NCI-H1105 treated with DMSO at 0.1 percent for 48 hours (cell line): Measurements from ENCODE around the gene SNAP91.

Experiments
- DNase-seq: peaks from one replicate; lab custom pipeline; 2025; lab: John Stamatoyannopoulos, UW

The SNAP91 gene

DNA sequence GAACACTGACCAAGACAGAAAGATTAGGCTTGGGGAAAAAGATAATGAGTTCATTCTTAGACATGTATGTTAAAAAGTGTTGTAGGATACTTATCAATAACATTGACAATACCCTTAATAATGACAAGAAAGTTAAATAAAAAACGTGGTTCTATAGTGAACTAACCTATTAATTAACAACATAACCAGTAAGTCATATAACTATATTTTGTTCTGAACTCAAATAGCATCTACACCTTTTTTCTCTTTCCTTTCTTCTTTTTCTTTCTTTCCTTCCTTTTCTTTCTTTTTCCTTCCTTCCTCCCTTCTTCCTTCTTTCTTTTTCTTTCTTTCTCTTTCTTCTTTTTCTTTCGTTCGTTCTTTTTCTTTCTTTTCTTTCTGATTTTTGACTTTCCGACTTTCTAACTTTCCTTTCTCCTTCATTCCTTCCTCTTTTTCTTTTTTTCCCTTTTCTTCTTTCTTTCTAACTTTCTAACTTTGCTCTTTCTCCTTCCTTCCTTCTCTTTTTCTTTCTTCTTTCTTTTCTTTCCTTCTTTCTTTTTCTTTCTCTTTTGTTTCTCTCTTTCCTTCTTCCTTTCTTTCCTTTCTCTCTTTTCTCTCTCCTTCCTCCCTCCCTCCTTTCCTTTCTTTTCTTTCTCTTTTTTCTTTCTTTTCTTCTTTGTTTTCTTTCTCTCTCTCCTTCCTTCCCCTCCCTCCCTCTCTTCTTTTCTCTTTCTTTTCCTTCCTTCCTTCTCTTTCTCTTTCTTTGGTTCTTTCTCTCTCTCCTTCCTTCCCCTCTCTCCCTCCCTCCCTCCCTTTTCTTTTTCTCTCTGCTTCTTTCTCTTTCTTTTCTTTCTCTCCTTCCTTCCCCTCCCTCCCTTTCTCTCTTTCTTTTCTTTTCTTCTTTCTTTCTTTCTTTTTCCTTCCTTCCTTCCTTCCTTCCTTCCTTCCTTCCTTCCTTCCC is 172.0 kb downstream of the SNAP91 start:
- DNase-seq = no peak

DNA sequence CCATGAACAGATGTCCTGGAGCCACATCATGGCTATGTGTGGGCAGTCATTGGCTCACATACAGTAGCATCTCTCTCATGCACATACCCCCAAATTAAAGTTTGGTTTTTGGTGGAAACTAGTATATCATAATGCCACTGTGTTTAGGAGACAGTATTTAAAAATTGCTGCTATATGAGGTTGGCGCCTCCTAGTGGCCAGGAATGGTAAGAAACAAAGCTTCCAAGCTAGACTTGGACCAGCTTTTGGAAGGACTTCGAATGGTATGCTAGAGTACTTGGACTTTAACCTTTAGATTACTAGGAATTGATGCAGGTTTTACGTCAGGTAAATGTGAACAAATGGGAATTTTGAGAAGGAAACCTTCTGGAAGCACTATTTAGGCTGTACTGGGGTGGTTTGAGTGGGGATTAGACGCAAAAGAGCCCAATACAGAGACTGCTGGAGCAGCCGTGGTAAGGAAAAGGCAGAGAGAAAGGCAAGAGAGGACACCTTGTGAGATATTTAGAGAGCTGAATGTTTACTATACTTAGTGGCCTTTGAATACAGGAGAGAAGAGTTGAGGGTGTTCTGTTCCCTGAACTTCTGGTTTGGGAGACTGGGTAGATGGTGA is 172.8 kb downstream of the SNAP91 start:
- peak; percentile 16 for DNase-seq

DNA sequence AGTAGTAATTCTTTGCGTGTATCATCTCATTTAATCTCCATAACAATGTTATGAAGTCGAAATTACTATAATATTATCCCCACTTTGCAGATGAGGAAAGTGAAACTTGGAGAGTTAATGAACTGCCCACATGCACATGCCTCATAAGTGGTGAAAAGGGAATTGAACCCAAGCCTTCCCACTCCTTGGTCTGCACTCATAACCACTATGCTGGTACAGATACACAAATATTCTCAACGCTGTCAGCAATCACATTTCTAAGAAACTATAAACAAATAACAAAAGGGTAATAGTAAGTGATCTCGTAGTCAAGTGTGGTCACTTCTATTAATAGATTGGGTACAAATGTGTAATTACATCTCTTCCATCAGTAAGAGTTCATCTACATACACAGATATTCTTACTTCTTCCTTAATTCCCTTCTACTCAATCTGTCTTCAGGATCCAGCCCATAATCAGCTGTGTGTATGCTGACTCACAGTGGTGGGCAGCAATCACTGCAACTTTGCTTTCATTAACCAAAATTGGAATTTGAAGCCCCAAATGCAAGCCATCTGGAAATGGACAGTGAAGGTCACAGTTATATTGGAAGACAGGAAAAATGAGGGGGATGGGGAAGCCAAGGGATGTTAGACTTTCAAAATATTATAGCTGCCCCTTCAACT is 190.0 kb downstream of the SNAP91 start:
- peak; percentile 1 for DNase-seq

DNA sequence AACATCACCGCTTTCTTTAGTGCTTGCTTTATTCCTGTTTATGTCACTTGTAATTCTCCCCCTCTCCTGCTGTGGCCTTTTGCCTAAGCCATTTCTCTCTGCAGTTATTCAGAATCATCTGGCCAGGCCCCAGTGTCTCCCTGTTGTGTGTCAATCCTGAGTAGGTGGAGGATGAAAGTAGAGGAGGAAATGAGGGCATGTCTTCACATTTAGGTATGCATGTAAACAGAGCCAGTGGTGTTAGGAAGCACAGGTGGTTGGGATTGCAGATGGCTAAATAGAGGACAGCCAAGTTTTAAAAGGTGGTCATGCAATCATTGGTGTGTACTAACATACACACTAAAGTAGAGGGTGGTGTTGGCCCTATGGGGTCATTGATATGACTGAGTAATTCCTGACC is 191.4 kb downstream of the SNAP91 start:
- no peak for DNase-seq

DNA sequence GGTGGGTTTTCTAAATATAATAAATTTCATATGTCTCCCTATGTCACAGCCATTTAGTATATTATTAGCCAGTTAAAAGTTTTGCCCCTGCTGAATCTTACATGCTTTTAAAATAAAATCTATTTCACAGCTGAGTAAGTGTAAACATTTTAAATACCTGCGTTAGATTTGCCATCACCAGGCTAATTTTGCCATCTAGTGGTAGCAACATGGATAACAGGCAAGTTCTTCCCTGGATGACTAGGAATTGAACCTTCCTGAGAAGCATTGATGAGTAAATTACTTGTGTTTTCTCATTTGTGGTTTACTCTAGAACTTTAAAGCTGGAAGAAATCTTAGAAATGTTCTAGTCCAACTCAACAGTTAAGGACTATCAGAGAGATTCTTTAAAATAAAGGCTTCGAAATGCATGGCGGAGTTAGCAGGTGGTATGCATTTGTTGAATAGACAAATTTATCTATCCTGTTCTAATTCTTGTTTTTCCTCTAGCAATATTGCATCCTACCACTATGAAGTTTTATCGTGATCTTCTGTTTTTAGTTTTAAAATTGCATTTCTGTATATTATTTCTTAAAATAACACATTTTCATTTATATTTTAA is 193.9 kb downstream of the SNAP91 start:
- DNase-seq = peak; percentile 37

DNA sequence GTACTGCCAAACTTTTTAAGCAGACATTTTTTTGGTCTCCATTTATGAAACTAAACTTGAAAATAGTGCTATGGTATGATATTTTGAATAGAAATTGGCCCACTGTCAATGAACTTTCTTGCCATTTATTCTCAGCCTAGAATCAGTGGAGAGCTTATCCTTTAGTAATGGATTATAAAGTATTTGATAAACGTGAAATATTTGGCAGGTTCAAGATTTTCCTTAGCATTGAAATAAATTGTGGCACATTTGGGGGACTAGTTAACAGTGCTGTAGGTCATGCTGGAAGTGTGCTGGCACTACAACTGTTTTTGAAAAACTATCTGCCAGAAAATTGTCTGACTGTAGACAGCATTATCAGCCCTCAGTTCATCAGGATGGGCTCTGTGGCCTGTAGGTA is 194.4 kb downstream of the SNAP91 start:
- DNase-seq = no peak

DNA sequence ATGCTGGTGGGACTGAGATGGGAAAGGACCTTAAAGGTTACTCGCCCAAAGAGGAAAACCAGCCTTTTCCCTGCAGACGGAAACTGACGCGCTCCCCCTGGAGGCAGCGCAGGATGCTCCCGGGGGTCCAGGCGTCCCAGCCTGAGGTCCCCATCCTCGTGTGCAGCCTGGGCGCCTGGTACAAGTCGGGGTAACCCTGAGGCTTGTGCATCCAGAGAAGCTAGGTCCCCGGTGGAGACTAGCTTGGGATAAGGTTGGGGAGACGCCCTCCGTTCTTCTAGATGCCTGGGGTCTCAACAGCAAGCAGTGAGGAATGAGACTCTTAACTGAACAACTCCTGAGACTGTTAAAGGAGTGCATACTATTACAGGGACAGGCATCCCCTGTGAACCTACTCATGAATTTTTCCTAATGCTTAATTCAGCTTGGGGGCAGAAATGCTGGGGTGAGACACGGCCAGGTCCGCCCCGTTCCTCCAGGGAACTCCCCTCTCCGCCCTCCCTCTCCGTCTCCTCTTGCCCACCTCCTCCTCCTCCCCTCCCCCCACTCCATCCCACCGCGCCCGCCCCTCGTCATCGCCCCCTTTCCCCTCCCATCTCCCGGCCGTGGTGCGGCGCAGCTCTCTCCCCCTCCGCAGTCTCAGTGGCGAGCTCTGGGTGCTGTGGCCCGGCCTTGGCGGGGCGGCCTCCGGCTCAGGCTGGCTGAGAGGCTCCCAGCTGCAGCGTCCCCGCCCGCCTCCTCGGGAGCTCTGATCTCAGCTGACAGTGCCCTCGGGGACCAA is 196.8 kb downstream of the SNAP91 start, which contains the start of gene PRSS35:
TSS of gene PRSS35 (plus strand) at position 634 of the 781 bp plus-strand sequence. CDS start 10,908 bp downstream, outside the sequence.
- DNase-seq = peak; percentile 58

DNA sequence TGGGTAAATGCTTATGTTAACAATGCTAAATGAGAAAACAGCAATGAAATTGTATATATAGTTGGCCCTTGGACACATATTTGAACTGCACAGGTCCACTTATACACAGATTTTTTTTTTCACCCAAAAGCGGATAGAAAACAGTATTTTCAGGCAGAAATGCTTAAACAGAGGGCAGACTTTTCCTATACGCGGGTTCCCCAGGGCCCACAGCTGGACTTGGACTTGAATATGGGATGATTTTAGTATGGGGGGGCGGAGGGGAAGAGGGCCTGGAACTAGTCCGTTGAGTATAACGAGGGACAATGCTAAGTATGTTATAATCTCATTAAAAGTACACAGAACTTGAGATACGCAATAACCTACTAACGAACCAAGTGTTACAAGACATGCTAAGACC is 197.6 kb downstream of the SNAP91 start:
- no peak for DNase-seq

DNA sequence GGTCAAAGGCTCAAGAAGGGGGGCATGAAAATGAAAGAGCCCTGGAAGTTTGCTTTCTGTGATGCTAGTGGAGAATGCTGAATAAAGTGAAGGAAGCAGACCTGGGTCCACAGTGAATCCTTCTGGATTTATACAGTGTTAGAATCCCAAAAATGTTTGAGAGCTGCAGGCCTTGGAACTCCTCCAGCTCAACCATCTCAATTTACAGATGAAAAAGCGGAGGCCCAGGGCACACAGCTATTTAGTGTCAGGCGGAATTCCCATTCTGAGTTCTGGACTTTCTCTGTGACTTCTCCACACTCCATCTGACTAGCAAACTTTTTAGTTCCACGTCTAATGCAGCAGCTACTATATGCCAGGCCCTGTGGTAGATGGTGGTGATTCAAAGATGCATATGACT is 198.1 kb downstream of the SNAP91 start:
- DNase-seq = no peak

DNA sequence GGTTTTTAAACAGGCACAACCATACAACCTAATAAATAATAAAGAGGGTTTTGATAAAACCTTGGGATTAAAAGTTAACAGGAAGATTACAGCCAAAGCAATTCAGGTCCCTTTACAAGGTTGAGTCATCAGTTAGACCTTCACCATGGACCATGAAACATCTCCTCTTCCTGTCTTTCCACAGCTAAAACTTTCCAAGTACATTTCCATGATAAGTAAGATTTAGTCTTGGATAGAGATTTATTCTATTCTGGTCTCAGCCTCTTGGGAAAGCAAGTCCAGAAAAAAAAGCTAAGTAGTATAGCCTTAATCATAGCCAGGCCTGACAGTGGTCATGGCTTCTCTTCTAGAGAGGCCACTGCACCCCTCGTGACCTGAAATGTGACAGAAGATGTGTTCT is 199.5 kb downstream of the SNAP91 start:
- DNase-seq = no peak

DNA sequence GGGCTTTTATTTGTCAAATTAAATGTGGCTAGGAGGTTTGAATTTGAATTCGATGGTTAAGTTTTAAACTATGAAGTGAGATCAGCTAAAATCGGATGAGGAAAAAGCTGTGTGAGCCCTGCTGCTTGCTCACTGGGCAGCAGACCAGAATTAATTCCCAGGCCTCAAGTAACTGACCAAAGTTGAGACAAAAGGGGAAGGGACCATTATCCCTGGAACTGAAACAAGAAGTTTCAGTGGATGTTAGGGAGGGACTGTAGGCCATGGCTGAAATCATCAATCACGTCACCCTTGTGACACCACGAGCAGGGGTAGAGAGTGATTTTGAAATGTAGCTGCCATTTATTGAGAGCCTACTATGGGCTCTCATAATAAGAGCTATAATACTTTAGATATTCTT is 203.5 kb downstream of the SNAP91 start:
- no peak for DNase-seq
